Measurements from ENCODE around the gene CELF1. TPM values are rescaled to one million over a fixed set of nuclear protein-coding genes. Genes with fewer than 3 reads are reported as not detected.

Gene CELF1
- total RNA-seq, 1 donor from 2014 or later, result 63.7 TPM

- ATAC-seq, result no peak
These were observed 44.5 kb downstream of the CELF1 start for GRCh38 chr11:47508240-47508957.

GRCh38 chr11:47507563-47508239 lies 45.2 kb downstream of the CELF1 start:
- no peak for ATAC-seq

DNA sequence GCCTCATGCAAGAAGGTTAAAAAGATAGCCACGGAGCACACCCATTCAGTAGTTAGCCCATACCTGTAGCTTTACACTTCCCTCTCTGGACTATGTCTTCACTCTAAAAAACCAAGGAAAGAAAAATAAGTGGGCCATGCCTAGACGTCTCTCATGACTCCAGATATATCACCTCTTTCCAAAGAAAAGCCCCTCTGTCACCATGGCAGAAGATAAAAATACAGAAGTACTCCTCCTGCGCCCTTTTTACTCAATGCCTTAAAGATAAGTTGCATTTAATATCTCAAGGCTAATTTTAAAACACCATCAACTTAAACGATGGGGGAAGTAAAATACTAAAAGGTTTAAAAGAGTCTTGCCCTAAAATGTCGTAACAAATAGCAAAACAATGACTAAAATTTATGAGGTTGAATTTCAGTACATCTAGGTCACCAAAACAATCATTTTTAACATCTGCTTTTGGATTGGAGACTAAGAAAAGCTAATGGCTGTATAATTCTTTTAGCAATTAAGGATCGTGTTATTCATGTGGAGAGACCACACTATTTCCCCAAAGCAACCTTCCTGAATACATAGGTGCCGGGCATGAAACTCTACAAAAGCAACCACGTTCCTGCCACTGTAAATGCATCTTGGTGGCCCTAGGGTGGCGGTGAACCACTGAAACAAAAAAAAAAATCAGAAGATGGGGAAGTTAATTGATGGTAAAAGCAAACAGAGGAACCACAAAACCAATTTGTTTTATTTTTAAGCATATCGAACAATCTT lies 46.0 kb downstream of the CELF1 start:
- no peak for ATAC-seq

DNA sequence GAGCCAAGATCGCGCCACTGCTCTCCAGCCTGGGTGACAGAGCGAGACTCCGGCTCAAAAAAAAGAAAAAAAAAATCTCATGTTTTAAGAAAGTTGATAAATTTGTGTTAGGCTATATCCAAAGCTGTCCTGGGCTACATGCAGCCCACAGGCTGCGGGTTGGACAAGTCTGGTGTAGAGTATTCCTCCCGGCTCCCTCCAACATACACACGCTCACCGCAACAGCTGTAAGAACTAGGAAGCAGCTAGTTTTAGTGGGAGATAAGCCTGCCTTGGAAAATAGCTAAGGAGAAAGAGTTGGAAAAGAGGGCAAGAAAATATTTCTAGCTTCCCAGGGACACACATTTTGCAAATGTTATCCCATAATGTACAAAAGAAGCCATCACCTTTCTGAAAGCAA lies 46.6 kb downstream of the CELF1 start:
- ATAC-seq, result no peak

DNA sequence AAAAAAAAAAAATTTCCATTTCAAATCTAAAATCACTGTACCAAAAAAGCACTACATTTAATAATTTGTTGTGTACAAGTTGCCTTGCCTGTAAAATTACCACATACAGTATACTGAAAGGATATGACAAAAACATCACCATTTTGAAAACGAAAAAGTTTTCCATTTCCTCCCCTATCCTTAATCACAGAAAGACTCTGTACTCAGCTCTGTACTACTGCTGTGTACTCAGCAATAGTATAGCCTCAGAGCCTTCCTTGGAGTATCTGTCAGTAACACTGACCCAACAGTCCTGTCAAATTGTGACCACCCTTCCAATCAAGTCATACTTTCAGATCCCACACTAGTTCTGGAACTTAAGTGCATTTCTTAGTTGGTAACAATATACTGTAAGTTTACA lies 48.0 kb downstream of the CELF1 start:
- ATAC-seq, result no peak

GRCh38 chr11:47503227-47503626 lies 49.7 kb downstream of the CELF1 start:
- no peak for ATAC-seq

GRCh38 chr11:47502767-47503166 lies 50.2 kb downstream of the CELF1 start:
- ATAC-seq, result no peak

GRCh38 chr11:47501101-47501500 lies 51.8 kb downstream of the CELF1 start:
- ATAC-seq, result no peak

GRCh38 chr11:47500121-47500520 lies 52.8 kb downstream of the CELF1 start:
- no peak for ATAC-seq

DNA sequence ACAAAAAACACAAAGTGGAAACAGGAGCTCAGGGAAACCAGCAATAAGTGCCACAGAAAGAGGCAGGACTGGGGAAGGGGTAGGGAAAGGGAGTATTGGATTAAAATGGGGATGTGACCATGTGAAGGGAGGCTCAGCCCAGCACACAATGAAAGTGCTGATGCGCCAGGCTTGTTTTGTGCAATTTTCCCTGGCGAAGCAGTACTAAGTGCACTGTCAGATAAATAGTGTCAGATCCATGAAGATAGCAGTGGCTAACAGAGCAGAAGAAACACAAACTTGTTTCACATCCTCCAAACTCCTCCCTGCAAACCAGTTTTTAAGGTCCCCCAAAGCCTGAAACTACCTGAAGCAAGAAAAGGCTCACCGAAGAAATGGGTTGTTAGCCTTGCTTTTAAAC lies 53.3 kb downstream of the CELF1 start:
- no peak for ATAC-seq

DNA sequence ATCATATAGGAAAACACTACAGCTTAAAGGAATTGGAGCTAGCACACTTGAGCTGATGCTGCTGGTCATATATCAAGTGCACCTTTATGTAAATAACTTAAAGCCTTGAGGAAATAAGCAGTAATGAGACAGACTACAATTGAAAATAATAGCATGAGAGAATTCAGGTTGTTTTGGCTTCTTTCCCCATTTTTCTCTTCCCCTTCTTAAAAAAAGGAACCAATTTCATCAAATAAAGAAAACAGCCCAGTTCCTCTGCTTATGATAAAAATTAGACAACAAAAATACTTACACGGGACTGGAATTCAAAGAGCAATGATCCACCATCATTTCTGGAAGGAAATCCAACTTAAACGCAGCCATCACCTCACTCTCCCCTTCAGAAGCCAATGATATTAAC lies 53.8 kb downstream of the CELF1 start:
- ATAC-seq, result no peak

DNA sequence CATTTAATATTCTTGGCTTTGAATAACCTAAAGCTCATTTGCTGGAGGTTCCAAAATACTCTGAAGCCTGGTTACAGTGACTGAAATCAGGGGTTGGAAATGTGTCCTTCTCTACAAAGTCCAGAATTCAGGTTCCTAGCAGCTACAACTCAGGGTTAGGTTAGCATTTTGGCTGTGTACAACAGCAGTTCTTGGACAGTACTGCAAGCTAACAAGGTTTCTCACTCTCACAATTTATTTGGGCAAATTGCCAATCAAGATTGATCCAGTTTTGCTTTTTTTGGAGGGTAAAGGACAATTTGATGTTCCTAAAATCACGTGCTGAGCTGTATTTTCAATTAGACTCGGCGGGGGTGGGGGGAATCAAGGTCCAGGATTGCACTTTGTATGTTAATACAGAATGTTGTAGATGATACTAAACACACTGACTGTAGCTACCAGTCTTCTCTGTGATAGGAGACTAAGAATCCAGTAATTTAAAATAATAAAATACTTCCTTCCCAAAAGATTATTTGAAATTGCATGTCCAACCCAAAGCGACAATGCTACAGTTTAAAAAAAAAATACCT lies 54.3 kb downstream of the CELF1 start:
- ATAC-seq, result no peak

GRCh38 chr11:47498149-47498548 lies 54.8 kb downstream of the CELF1 start:
- no peak for ATAC-seq

DNA sequence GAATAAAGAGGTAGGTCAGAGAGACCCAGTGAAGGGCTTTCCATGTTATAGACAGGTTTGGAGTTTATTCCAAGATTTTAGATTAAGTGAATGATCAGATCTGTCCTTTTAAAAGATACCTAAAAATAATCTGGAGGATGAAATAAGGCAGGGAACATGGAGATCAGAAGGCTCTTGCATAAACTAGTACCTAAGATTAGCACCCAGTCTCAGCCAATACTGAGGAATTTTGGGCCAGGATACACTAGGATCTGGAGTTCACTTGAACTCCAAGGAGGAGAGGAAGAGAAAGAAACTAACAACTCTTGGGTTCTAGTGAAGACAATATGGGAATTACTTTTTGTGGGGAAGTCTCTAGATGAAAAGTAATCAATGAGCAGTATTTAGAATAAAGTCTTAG lies 56.1 kb downstream of the CELF1 start:
- no peak for ATAC-seq

GRCh38 chr11:47495856-47496217 lies 57.1 kb downstream of the CELF1 start:
- ATAC-seq, result no peak

GRCh38 chr11:47495011-47495855 lies 57.7 kb downstream of the CELF1 start:
- no peak for ATAC-seq

DNA sequence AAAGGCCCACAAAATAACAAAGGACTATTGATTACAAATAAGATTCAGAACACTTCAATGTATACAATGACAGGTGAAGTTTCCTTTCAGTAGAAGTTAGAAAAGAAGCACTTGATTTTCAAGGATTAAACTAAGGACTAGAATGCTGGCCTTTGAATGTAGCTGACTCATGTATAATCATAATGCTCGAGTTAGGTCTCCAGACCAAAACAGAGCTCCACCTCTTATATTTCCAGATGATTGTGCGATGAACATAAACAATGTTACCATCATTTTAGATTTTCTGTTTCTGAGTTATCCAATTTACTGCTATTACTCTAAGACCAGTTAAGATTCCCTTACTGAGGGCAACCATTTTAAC lies 63.6 kb downstream of the CELF1 start:
- no peak for ATAC-seq

DNA sequence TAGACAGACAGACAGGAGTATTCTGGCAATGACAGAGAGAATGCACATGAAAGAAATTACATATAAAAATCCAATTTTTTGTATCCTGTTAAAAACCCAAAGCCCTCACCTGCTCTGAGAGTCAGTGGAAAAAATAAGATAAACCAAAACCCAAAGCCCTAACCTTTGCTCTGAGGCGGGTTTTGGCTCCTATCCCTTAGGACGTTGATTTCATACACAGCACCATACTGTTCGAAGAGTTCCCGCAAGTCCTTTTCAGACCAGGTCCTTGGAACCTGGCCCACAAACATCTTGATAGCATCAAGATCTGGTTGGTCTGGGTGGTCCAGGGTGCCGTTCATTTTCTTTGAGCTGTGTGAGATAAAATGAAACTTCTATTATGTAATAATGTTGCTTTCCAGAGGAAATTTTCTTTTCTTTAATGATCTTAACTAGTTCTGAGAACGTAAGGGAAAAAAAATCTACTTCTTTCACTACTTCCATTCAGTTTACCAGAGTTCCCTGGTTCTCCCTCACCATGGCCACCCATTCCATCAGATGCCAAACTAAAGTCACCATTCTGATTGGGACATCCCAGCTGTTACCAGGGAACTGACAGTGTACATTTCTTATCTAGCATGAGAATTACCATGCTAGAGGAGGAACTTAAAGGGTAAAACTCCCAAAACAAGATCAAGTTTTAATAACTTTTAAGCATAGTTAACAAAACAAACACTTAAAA lies 64.1 kb downstream of the CELF1 start:
- ATAC-seq, result no peak

DNA sequence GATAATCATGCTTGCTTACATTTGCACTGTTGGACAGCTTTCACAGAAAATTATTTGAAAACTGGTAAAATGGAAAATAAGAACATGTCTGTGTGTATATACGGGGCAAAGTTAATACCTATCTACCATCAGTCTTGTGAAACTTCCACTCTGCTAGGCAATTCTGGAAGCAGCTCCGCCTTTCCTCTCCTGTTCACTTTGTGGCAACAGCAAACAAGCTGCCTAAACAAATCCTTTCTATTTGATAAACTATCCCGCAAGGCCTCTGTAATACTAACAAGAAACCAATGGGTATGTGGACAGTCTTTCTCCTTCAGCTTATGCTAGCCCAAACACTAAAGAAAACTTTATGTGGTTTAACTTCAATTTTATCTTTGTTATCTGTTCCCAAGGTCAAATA lies 64.8 kb downstream of the CELF1 start:
- no peak for ATAC-seq

DNA sequence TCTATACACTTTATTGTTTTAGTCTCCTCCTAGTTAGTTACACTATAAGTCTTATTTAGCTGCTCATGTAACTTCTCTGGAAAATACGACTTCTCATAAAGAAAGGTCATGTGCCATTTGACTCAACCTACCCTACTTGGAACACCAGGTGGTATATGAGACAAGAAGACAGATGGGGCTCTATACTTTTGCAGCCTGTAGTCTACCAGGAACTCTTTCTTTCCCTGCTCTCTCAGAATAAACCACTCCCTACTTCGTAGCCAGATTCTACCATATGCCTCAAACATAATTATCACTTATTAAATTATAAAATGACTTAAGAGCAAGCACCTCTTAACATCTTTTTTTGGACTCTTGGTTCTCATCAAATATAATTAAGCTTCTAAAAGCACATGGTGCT lies 65.5 kb downstream of the CELF1 start:
- ATAC-seq, result no peak

GRCh38 chr11:47485107-47485506 lies 67.8 kb downstream of the CELF1 start:
- ATAC-seq, result no peak

DNA sequence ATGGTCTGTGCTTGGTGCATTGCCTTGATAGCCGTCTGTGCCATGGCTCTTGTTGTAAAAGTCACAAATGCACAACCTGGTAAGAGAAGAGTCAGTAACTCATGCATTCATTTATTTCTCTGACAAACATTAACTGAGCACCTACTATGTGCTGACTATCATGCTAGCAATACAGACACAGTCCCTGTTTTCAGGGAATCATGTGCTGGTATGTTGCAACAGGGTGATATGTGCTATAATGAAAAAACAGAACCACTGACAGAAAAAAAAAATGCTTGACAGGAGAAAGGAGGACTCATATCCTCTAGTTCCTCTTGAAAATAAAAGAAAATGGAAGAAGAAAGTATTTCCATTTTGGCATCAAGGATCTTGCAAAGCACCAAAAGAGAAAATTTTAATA lies 69.5 kb downstream of the CELF1 start:
- no peak for ATAC-seq

All from esophagus mucosa (tissue), 1 donor.